Measurements from ENCODE around the gene DCAF11. TPM values are rescaled to one million over a fixed set of nuclear protein-coding genes. Genes with fewer than 3 reads are reported as not detected.

Gene DCAF11
- total and polyA plus RNA-seq, 2 of the 13 experiments (the other 11 are each of a cell fraction or from before 2014, with no cell fraction given), result 150 to 257 TPM

- TF ChIP-seq ZNF142 (CRISPR knock-in tag; IDR thresholded peaks at IDR 0.05) (0 out of 2 replicates have a peak, but pooled peaks have one; percentile 25), KLF6 (CRISPR knock-in tag; IDR thresholded peaks at IDR 0.05) (no peak), DZIP1 (CRISPR knock-in tag; IDR thresholded peaks at IDR 0.05) (no peak), ZNF781 (CRISPR knock-in tag; IDR thresholded peaks at IDR 0.05; ENCODE audit: borderline replicate concordance, not compliant biosample characterization) (peak; percentile 31), HHEX (CRISPR knock-in tag; IDR thresholded peaks at IDR 0.05) (no peak), HBP1 (CRISPR knock-in tag; IDR thresholded peaks at IDR 0.05; ENCODE audit: low read depth) (no peak), ZNF496 (CRISPR knock-in tag; IDR thresholded peaks at IDR 0.05; ENCODE audit: insufficient replicate concordance) (no peak), ZC3H4 (CRISPR knock-in tag; IDR thresholded peaks at IDR 0.05; ENCODE audit: borderline replicate concordance) (peak; percentile 88; the same call in 1 of the 2 replicates), ZFX (CRISPR knock-in tag; IDR thresholded peaks at IDR 0.05; ENCODE audit: low read depth) (peak; percentile 29; the same call in 1 of the 2 replicates), PRPF4 (IDR thresholded peaks at IDR 0.05; ENCODE audit: low read depth, low read length, poor library complexity, severe bottlenecking) (no peak), POLR2G (IDR thresholded peaks at IDR 0.05; ENCODE audit: low read depth, low read length) (0 out of 2 replicates have a peak, but pooled peaks have one; percentile 12), ZNF605 (CRISPR knock-in tag; IDR thresholded peaks at IDR 0.05) (0 out of 2 replicates have a peak, but pooled peaks have one; percentile 16), PAF1 (CRISPR knock-in tag; IDR thresholded peaks at IDR 0.05) (peak; percentile 14; the same call in 1 of the 2 replicates), ZNF562 (CRISPR knock-in tag; IDR thresholded peaks at IDR 0.05; ENCODE audit: borderline replicate concordance) (no peak), SAFB2 (CRISPR knock-in tag; IDR thresholded peaks at IDR 0.05; ENCODE audit: borderline replicate concordance, low read depth) (0 out of 2 replicates have a peak, but pooled peaks have one; percentile 60), ZBTB33 (CRISPR knock-in tag; IDR thresholded peaks at IDR 0.05) (peak; percentile 64)
These were observed 13.5 kb upstream of the DCAF11 start (continued) for GRCh38 chr14:24100982-24101494.
